H4 (cell line): ENCODE results near the gene OTUB2. TPM values are rescaled to one million over a fixed set of nuclear protein-coding genes. Genes with fewer than 3 reads are reported as not detected.
A peak's percentile ranks its signal among the peaks of the same experiment; 100 is the strongest.

Experiments
- DNase-seq: peaks from one replicate; pipeline ENCODE4 v3.0.0-alpha.2; 2015; ENCODE audit warnings: low spot score
- total RNA-seq: library from RNA; depleted of rRNA; stranded (reverse); fragments of >200 nt; shearing (Covaris generic); gene quantifications from 2 replicates; pipeline ENCODE4 v1.2.3, GENCODE V29; 2014

OTUB2 gene
- total RNA-seq, 1 experiment from 2014 or later: 1.7 TPM

- no peak for DNase-seq
These were observed 29.9 kb upstream of the OTUB2 start for GRCh38 chr14:93996130-93996695.

- no peak for DNase-seq
These were observed 29.1 kb upstream of the OTUB2 start, which contains the start of gene CCDC197 for GRCh38 chr14:93997082-93997481. TSS of gene CCDC197 (plus strand) at chr14:93997301. CDS start at chr14:93998132, 831 bp downstream.

DNA sequence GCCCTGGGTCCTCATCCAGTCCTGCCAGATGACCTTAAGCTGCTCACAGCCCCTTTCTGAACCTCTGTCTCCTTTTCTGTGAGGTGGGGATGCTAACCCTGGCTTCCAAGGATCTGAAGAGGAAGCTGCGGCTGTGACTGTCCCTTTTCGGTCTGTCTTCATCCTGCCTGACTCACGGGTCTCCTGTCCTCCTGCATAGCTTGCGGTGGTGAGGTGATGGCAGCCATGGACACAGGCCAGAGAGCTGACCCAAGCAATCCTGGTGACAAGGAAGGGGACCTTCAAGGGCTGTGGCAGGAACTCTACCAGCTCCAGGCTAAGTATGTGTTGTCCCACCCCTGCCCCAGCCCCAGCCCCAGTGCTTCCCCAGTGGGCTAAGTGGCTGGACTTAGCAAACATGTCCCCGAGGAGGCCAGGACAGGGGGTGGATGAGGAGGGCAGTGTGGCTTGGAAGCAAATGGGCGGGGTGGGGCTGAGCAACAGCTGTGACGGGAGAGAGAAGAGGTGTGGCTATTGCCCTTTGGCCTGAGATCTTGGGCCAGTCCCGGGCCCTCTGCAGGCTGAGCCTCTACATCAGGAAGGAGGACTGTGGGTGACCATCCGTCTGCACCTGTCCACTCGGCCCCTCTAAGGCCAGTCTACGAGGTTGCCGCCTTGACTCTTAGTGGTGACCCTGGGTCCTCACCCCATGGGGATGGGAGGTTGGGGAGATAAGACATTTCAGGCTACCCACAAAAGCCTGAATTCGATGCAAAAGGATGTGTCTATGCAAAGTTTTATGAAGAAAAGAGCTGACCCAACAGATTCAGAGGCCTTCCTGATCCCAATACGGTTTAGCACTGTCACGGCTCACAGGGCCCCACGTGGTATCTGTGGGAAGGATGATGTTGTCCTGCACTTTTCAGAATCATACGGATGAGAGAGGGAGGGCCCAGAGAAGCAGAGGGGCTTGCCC lies 27.9 kb upstream of the OTUB2 start:
- DNase-seq: no peak

GRCh38 chr14:93998871-93999403 lies 27.2 kb upstream of the OTUB2 start:
- DNase-seq: no peak

- DNase-seq: no peak
These were observed 26.6 kb upstream of the OTUB2 start for GRCh38 chr14:93999573-93999972.

GRCh38 chr14:94000267-94000666 lies 25.9 kb upstream of the OTUB2 start:
- no peak for DNase-seq

- no peak for DNase-seq
These were observed 25.1 kb upstream of the OTUB2 start for GRCh38 chr14:94001016-94001415.

- DNase-seq: peak; percentile 66
These were observed 24.4 kb upstream of the OTUB2 start for GRCh38 chr14:94001501-94002396.

GRCh38 chr14:94003397-94003796 lies 22.7 kb upstream of the OTUB2 start:
- DNase-seq: no peak

DNA sequence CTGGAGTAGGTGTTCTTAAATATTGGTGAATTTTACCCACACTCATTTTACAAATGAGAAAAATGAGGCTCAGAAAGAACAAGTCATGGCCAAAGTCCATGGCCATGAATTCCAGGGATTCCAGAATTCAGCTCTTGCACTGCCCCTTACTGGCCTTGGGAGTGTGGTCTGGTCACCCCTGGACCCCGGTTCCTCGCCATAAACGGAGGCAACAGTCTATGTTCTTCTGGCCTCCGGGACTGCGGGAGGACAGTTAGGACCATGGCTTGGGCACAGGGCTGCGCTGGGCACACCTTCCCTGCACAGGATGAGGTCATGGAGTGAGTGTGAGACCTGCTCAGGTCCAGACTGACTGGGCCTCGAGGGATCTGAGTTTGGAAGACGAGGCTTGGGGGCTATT lies 22.1 kb upstream of the OTUB2 start:
- DNase-seq: no peak

- no peak for DNase-seq
These were observed 20.6 kb upstream of the OTUB2 start for GRCh38 chr14:94005324-94006073.

DNA sequence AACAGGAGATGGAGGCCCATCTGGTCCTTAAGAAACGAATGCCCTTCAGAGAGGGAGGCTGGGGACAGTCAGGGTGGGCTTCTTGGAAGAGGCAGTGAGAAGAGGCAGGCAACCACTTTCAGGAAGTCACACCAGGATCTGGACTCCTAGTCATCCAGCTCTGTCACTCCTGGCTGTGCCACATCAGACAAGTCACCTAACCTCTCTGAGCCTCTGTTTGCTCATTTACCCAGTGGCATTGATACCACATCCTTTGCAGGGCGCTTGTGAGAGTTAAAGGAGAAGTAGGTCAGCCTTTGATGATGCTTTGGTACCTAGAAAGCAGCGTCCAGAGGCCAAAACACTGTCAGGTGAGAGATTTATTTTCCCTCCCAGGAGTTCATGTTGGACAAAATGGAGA lies 17.9 kb upstream of the OTUB2 start:
- no peak for DNase-seq

DNA sequence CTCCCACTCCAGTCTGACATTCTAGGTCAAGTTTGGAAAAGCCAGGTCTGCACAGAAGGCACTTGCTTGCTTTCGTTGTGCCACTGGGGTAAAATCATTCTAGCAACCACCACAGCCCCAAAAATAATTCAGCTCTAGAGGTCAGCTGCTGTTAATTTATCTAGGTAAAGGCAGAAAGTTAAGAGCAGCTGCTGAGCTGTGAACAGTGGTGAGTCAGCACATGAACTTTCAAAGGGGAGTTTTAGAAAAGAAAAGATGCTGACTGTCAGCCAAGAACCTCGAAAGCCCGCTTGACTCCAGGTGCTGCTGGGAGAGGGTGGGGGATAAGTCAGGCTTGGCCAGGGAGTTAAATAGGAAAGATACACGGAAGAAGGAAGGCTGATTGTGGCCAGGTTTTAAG lies 16.4 kb upstream of the OTUB2 start:
- peak; percentile 66 for DNase-seq

DNA sequence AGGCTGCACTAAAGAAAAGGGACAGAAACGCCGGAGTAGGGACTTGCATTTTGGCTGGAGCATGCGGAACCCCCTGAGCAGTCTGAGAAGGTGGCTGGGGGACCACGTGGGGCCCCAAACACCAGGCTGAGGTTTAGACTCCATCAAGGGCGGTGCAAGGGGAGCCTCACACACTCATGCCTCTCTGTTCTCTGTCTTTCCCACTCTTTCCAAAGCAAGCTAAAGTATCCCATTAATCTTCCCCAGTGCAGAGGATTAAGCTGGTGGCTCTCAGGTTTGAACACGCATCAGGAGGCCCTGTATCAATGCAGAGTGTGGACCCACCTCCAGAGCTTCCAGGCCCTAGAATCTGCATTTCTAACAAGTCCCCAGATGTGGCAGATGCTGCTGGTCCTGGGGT lies 15.5 kb upstream of the OTUB2 start:
- no peak for DNase-seq

DNA sequence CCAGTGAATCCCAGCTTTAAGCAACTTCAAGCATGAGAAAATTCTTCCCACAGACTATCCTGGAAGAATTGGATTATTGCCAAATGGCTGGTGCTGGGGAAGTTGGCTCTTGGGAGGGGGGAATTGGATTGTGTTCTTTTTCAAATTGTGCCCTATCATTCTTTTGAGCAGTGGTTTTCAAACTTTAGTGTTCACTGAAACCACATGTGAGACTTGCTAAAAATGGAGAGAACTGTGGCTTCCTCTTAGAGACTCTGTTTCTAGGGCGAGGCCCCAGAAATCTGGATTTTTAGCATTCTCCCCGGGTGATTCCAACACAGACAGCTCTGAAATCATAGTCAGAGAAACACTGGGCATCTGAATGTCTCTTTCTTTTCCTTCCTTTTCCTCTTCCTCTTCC lies 14.3 kb upstream of the OTUB2 start:
- DNase-seq: no peak

DNA sequence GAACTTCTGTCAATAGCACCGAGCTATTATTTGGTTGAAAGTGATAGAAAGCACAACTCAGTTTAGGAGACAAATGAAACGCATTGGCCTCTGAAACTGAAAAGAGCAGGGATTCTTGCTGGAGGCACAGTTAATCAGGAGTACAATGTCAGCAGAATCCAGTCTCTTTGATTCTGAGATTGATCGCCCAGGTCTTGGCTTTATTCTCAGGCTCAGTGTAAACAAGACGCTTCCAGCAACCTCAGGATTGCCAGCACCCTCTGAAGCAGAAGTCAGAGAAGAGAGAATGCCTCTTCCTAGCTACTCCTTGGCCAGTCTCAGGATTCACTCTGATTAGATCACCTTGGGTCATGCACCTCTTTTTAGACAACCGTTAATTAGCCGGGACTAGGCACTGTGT lies 11.8 kb upstream of the OTUB2 start:
- DNase-seq: no peak

DNA sequence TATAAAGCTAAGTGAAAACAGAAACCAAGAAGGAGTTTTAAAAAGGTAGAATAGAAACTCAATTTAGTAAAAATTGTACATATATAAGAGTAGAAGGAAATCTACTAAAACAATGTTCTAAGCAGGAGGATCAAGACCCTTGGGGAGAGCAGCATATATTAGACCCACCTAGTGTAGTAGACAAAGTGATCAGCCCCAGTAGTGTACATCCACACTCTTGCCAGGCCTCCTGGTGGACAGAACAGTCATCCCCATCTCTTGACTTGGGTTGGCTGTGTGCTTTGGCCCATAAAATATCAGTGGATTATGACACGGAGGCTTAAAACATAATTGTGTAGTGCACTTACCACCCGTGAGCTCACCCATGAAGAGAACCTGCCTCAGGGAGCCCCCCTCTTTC lies 10.9 kb upstream of the OTUB2 start:
- no peak for DNase-seq

- no peak for DNase-seq
These were observed 9.6 kb upstream of the OTUB2 start for GRCh38 chr14:94016446-94016976.

- no peak for DNase-seq
These were observed 7.8 kb upstream of the OTUB2 start for GRCh38 chr14:94018308-94018707.

DNA sequence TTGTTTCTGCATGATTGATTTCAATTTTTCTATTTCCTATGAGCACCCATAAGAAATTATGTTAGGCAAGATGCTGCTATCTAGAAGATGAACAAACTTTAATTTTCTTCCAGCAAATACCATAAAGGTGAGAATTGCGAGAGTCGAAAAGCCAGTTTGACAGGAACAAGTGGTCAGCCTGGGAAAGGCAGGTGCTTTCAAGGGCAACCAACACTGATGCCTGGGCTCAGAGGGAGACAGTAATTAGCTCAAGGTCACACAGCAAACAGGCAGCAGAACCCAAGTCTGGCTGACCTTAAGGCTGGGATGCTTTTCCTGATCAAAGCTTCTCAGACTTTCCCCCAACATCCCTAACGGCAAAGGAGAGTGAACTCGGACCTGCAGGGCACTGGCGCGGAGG lies 6.8 kb upstream of the OTUB2 start:
- DNase-seq: no peak

GRCh38 chr14:94020267-94020666 lies 5.9 kb upstream of the OTUB2 start:
- no peak for DNase-seq
